RPMI7951 (cell line): ENCODE results near the gene NLRP3. TPM values are rescaled to one million over a fixed set of nuclear protein-coding genes. Genes with fewer than 3 reads are reported as not detected.
A peak's percentile ranks its signal among the peaks of the same experiment; 100 is the strongest.
"Not testable (repeated sequence)": the region's sequence is repeated elsewhere in the genome, so short reads cannot be mapped to it uniquely, and the experiment has no call there.

ENCODE experiments used
- DNase-seq: peaks from one replicate; pipeline ENCODE4 v3.0.0-alpha.2; 2012; ENCODE audit warnings: low read depth
- total RNA-seq: library from RNA; depleted of rRNA; stranded (reverse); fragments of >200 nt; shearing (Covaris generic); gene quantifications from 2 replicates; pipeline ENCODE4 v1.2.3, GENCODE V29; 2014; rRNA removed

NLRP3 gene
- total RNA-seq, 1 experiment from 2014 or later: 3.1 TPM

DNA sequence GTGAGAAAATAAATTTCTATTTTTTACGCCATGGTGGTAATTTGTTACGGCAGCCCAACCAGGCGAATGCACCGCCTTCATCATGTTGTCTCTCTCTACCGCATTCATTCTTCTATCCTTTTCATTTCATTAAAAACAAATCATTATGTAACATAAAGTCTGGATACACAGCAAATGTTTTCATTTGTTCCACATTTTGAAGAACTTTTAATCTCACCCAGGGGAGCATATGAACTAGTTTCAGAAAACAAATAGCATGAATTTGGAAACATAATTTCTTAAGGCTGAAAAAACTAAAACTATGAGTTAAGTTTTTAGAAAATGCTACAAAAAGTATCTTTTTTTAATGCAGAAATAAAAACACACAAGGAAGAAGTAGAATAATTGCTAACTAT is 53.2 kb downstream of the NLRP3 start:
- no peak for DNase-seq

DNA sequence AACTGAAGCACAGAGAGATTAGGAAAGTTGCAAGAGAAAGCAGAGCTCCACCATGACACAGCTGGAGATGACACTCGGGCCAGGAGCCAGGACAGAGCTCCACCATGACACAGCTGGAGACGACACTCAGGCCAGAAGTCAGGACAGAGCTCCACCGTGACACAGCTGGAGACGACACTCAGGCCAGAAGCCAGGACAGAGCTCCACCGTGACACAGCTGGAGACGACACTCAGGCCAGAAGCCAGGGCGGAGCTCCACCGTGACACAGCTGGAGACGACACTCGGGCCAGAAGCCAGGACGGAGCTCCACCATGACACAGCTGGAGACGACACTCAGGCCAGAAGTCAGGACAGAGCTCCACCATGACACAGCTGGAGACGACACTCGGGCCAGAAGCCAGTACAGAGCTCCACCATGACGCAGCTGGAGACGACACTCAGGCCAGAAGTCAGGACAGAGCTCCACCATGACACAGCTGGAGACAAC is 55.0 kb downstream of the NLRP3 start:
- not testable (repeated sequence) for DNase-seq

DNA sequence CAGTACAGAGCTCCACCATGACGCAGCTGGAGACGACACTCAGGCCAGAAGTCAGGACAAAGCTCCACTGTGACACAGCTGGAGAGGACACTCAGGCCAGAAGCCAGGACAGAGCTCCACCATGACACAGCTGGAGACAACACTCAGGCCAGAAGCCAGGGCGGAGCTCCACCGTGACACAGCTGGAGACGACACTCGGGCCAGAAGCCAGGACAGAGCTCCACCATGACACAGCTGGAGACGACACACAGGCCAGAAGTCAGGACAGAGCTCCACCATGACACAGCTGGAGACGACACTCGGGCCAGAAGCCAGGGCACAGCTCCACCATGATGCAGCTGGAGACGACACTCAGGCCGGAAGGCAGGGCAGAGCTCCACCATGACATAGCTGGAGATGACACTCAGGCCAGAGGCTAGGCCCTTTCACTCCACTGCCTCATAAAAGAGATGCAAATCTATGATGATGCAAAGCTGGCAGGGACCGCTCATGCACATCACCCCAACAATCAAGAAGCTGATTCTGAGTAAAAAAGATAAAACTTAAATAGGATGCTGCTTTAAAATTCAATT is 55.6 kb downstream of the NLRP3 start:
- no peak for DNase-seq

DNA sequence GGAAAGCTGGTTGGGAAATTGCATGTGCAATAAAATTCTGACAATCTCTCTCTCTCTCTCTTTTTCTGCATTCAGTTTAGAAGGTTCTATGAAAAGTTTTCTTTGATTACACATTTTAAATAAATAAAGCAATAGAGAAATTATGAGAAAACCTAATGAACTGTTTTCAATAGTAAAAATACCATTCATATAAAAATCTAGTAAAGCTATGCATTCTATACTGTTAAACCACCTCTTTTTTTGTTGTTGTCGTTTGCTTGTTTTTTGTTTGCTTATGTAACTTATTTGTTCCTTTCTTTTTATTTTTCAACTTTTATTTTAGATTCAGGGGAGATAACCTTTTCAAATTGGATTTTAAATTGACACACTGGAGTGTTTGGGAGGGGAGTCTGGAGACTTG is 56.1 kb downstream of the NLRP3 start:
- no peak for DNase-seq

DNA sequence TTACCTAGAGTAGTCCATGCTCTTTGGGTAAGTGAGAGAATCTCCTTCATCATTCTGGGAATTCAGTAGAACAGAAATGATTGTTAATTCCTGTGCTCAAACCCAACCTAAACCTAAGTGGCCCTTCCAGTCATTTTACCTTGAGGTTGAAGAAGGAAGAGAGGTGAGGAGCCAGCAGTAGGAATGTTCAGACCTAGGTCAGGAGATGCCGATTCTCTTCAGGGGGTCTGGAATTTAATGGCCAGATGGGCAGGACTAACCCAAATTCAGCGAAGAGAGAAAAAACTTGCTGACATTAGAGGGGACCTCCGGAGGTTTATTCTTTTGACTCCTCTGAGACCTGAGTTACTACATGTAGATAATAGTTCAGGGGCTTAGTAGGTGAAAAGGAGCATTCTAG is 58.4 kb downstream of the NLRP3 start:
- DNase-seq: no peak

DNA sequence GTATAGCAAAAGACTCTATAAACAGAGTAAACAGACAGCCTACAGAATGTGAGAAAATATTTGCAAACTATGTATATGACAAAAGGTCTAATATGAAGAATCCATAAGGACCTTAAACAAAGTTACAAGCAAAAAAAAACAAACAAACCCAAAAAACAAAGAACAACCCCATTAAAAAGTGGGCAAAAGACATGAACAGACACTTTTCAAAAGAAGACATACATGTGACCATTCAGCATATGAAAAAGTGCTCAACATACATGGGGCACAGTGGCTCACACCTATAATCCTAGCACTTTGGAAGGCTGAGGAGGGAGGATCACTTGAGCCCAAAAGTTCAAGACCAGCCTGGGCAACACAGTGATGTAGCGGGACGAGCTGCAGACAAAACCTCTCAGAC is 59.8 kb downstream of the NLRP3 start:
- DNase-seq: no peak

DNA sequence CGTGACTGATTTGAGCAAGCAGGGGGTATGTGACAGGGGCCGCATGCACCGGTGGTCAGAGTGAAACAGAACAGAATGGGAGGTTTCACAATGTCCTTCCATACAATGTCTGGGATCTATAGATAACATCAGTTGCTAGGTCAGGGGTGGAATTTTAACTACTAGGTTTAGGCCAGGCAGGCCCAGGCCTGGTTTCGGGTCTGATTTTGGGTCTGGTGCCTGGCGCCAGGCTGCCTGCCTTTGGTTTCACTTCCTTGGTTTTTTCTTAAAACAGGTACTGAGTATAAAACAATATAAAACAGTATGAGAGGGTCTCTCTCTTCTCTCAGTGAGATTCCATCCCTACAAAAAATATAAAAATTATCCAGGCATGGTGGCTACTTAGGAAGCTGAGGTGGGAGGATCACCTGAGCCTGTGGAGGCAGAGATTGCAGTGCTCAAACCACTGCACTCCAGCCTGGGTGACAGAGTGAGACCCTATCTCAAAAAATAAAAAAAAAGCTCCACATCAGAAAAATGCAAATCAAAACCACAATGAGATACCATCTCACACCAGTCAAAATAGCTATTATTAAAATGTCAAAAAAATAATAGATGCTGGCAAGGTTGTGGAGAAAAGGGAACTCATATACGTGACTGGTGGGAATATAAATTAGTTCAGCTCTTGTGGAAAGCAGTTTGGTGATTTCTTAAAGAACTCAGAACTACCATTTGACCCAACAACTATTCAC is 60.5 kb downstream of the NLRP3 start:
- not testable (repeated sequence) for DNase-seq

DNA sequence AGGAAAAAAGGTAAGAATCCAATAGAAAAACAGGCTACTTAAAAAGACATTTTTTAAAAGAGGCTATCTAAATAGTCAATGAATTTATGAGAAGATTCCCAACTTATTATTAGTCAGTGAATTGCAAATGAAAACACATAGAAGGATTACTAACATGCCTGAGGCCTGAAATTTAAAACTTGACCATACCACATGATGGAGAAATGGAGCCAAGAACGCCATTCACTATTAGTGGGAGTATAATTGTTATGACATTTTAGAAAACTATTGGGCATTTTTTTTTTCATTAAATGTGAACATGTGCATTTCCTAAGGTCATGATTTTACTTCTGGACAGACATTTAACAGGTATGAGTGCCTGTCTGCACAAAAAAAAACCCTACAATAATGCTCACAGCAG is 66.8 kb downstream of the NLRP3 start:
- peak; percentile 30 for DNase-seq

DNA sequence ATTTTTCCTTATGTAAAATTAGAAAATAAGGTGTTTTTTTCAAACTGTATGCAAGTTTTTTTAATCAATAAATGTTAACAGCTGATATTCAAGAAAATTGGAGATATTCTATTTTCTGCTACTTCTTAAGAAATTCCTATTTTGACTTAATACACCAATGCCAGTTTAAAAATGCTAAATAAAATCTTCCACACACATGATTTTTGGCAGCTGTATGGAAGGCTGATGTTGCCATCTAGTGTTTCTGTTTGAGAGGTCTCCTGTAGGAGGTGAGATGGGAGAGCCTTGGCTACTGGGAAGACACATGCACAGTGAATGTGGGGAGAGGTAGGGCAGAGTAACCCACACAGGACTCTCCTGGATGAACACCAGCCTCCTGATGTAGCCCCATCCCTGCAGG is 71.1 kb downstream of the NLRP3 start:
- DNase-seq: peak; percentile 41

DNA sequence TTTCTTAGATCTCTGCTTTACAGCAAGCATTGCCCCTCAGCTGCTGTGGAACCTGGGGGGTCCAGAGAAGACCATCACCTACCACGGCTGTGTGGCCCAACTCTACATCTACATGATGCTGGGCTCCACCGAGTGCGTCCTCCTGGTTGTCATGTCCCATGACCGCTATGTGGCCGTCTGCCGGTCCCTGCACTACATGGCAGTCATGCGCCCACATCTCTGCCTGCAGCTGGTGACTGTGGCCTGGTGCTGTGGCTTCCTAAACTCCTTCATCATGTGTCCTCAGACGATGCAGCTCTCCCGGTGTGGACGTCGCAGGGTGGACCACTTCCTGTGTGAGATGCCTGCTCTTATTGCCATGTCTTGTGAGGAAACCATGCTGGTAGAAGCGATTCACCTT is 75.4 kb downstream of the NLRP3 start:
- DNase-seq: no peak

DNA sequence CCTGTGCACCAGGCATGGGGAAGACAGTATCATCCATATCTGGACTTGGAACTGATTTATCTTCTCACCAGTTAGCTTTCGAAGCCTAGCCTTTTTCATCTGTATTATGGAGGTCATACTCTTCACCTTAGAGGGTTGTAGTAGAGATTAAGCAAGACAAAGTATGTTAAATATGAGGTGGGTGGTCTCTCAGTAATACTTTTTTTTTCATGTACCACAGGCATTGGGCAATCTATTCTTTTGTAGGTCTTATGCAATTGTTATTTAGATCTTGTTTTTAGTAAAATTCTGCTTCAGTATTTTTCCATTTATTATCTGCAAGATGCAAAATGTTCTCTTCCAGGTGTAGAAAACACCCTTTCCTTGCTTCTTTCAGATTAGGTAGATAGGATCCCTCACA is 77.1 kb downstream of the NLRP3 start:
- no peak for DNase-seq

DNA sequence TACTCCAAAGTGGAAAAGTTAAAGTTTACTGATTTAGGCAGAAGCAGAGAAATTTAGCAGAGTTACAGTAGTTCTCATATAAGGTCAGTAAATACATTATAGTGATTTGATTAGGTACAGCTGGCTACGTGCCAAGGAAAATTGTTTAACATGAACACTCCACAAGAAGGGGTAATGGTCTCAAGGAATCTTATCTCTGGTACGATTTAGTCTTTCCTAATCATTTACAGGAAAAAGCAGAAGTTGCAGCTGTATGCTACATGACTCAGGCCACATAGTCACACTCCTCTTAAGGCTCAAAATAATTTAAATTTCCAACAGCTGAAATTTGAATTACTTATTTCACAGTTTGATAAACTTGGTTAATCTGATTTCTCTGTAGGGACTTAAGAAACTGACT is 78.8 kb downstream of the NLRP3 start:
- no peak for DNase-seq

DNA sequence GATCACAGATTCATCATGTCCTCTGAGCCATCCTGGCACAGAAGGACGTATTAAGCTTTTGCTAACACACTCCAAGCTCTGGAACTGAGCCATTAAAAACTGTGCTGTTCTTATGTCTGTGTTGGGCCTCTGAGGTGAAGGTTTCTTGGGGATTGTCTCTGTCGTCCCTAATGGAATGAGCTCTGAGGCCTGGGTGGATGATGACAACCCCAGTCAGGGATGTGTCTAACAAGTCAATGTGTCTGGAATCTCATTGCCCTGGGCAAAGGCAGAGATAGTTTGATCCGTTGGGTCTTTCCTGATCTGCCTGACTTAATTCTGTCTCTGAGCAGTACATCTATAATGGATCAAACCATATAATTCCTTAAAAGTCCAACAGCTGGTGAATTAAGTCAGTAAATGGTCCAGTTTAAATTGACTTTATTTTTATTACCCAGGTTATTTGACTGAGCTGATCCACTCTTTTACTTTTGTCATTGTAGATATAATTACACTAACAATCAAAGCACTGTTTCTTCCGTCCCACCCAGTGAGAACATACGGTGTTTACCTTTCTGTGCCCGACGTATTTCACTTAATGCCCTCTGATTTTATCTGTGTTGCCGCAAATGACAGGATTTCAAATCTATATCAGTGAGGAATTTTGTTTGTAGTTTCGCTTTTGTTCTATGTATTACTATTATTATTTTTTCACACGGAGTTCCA is 80.8 kb downstream of the NLRP3 start:
- no peak for DNase-seq

Other genes starting within 250 kb of the NLRP3 start
- 16.1 and 17.2 TPM in 2 replicates for gene ZNF124, start 244.2 kb upstream of the NLRP3 start, total RNA-seq
- not detected in 2 replicates for gene VN1R5, start 160.1 kb upstream of the NLRP3 start, total RNA-seq
- gene ZNF496, start 84.3 kb upstream of the NLRP3 start, total RNA-seq: 12.6 and 12.9 TPM in 2 replicates
- not detected in 2 replicates for gene OR2B11, start 41.9 kb downstream of the NLRP3 start, total RNA-seq
- gene OR2C3, start 120.3 kb downstream of the NLRP3 start, total RNA-seq: not detected in 2 replicates
- 0.12 TPM in 1 of 2 replicates, not detected in the other for gene GCSAML, start 133.0 kb downstream of the NLRP3 start, total RNA-seq
- gene OR2G2, start 172.2 kb downstream of the NLRP3 start, total RNA-seq: not detected in 2 replicates
- gene OR2G3, start 189.4 kb downstream of the NLRP3 start, total RNA-seq: not detected in 2 replicates